ENCODE results near the gene DDX51. TPM values are rescaled to one million over a fixed set of nuclear protein-coding genes. Genes with fewer than 3 reads are reported as not detected.

DDX51 gene
- total RNA-seq, 1 experiment from 2014 or later: 12.5 TPM

- no peak overlapping the region for H3K27ac ChIP-seq
- H3K4me1 ChIP-seq: no peaks in the 10 kb centered on the region
- 0 out of 2 replicates have a peak, but pooled peaks cover 3% of the 10 kb centered on the region for H3K27me3 ChIP-seq
- H3K36me3 ChIP-seq: no peaks in the 10 kb centered on the region
- H3K4me3 ChIP-seq: no peak overlapping the region
- no peak for DNase-seq
- no peaks in the 10 kb centered on the region for H3K9me3 ChIP-seq (replicated peaks)
Observed at GRCh38 chr12:132182711-132183365, 38.7 kb upstream of the DDX51 start.

DNA sequence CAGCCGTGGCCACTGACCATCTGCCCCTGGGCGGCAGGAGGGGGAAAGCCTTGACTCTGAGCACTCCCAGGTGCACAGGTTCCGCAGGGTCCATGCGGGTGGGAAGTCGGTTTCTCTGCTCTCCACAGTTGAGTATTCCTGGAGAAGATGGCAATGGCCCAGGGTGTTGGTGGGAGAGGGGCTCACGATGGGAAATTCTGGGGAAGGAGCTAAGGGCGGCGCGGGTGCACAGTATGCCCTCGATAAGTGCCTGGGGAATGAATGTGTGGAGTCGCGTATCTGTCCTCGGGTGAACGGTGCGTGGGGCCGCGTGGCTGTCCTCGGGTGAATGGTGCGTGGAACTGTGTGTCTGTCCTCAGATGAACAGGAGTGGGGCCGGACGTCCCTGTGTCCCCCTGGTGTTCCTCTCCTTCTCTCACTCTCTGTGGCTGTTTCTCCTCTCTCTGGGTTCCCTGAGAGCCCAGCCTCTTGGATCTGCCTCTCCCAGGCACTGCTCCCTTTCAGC, 38.1 kb upstream of the DDX51 start:
- H3K36me3 ChIP-seq: no peaks in the 10 kb centered on the region
- H3K27me3 ChIP-seq: 0 out of 2 replicates have a peak, but pooled peaks cover 3% of the 10 kb centered on the region
- H3K4me1 ChIP-seq: no peaks in the 10 kb centered on the region
- H3K4me3 ChIP-seq: no peak overlapping the region
- no peak overlapping the region for H3K27ac ChIP-seq
- DNase-seq: no peak
- no peaks in the 10 kb centered on the region for H3K9me3 ChIP-seq (replicated peaks)

- Histone ChIP-seq H3K27ac (no peak overlapping the region), H3K27me3 (peaks cover 3% of the 10 kb centered on the region; the same call in 1 of the 2 replicates)
Observed at GRCh38 chr12:132181570-132182200, 37.6 kb upstream of the DDX51 start.

GRCh38 chr12:132180648-132181546, 36.8 kb upstream of the DDX51 start:
- DNase-seq: no peak
- Histone ChIP-seq H3K27me3 (peaks cover 3% of the 10 kb centered on the region; the same call in 1 of the 2 replicates), H3K9me3 (replicated peaks) (no peaks in the 10 kb centered on the region), H3K27ac (no peak overlapping the region), H3K4me3 (no peak overlapping the region), H3K4me1 (no peaks in the 10 kb centered on the region), H3K36me3 (no peaks in the 10 kb centered on the region)

More at GRCh38 chr12:132181570-132182200, 37.6 kb upstream of the DDX51 start:
- H3K4me1 ChIP-seq: no peaks in the 10 kb centered on the region
- no peak for DNase-seq
- no peak overlapping the region for H3K4me3 ChIP-seq
- no peaks in the 10 kb centered on the region for H3K9me3 ChIP-seq (replicated peaks)
- no peaks in the 10 kb centered on the region for H3K36me3 ChIP-seq

GRCh38 chr12:132179431-132180362, 35.6 kb upstream of the DDX51 start:
- Histone ChIP-seq H3K9me3 (replicated peaks) (no peaks in the 10 kb centered on the region), H3K27ac (no peak overlapping the region), H3K4me3 (no peak overlapping the region), H3K27me3 (peaks cover 3% of the 10 kb centered on the region; the same call in 1 of the 2 replicates), H3K36me3 (no peaks in the 10 kb centered on the region), H3K4me1 (no peaks in the 10 kb centered on the region)
- DNase-seq: no peak

DNA sequence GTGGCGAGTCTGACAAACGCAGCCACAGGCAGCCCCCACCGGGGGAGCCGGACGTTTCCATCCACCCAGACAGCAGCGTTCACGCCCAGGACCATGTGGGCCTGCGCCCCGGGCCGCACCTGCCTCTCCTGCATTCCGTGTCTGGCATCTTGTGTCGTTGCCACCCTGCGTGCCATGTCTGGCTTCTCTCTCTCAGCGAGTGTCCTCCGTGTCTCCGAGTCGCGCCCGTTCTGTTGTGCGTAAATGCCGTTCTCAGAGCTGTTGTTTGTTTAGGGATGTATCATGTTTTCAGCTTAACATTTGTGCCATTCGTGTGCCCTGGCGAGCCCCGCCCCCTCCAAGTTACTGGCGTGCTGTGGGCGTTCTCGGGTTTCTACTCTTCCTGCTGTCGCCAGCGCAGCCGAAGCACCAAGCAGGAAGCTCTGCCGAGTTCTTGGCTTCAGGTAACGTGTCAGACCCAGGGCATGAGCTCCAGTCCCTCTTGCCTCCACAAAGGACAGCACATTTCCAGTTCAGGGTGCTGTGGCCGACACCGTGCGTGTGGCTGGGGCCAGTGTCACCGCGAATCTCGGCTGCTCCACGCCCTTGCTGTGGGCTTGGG, 34.8 kb upstream of the DDX51 start:
- Histone ChIP-seq H3K27ac (no peak overlapping the region), H3K27me3 (peaks cover 3% of the 10 kb centered on the region; the same call in 1 of the 2 replicates), H3K9me3 (replicated peaks) (no peaks in the 10 kb centered on the region), H3K4me1 (no peaks in the 10 kb centered on the region), H3K36me3 (no peaks in the 10 kb centered on the region), H3K4me3 (no peak overlapping the region)
- DNase-seq: no peak

- Histone ChIP-seq H3K9me3 (replicated peaks) (no peaks in the 10 kb centered on the region), H3K27me3 (peaks cover 3% of the 10 kb centered on the region; the same call in 1 of the 2 replicates), H3K4me3 (no peak overlapping the region), H3K36me3 (no peaks in the 10 kb centered on the region), H3K27ac (no peak overlapping the region), H3K4me1 (no peaks in the 10 kb centered on the region)
- no peak for DNase-seq
Observed at GRCh38 chr12:132178316-132178715, 34.2 kb upstream of the DDX51 start.

DNA sequence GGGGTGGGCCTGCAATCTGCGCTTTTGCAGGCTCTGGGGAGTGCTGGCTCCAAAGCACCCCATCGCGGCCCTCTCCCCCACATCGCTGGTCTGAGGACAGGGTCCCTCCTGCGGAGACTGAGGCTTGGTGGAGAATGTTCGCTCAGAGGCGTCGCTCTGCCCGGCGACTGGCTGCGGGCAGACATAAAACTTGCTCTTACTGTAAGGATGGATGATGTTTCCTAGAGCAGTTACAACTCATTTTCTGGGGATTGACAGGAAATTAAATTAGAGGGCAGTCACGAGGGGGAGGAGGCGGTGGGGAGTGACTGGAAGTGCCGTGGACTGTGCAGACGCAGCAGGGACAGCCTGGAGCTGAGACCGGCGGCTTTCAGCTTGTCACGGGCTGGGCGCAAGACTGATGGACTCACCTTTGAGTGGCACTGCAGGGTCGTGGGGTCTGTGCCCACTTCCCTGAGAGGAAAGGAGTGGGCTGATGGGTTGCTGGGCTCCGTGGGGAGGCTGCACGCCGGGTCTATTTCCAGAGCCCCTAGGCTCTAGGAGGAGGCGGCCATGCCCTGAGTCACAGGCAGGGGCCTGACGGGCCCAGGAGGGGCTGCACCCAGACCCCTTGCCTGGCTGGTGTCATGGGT, 32.9 kb upstream of the DDX51 start:
- DNase-seq: no peak
- Histone ChIP-seq H3K36me3 (no peaks in the 10 kb centered on the region), H3K9me3 (replicated peaks) (no peaks in the 10 kb centered on the region), H3K27ac (no peak overlapping the region), H3K4me3 (no peak overlapping the region), H3K27me3 (peaks cover 6% of the 10 kb centered on the region; the same call in 1 of the 2 replicates), H3K4me1 (no peaks in the 10 kb centered on the region)

DNA sequence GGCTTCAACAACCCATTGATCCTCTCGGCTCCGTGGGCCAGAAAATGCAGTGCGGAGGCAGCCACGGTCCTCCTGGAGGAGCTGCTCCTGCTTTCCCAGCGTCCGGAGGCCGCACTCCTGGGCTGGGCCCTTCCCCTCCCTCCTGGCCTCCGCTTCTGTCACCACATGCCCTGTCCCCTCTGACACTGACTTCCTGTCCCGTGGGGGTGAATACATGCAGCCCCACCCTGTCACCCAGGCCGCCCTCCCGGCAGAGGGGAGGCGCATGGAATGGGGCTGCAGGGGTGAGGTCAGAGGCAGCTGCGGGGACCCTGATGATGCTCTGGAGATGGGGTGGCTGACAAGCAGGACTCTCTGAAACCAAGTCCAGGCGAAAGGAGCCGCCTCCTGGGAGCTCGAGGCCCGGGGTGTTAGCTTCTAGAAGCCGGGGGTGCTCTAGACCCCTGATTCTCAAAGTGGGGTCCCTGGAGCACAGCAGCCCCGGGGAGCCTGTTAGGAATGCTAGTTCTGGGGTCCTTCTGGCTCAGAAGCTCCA, 32.3 kb upstream of the DDX51 start:
- Histone ChIP-seq H3K36me3 (no peaks in the 10 kb centered on the region), H3K27ac (no peak overlapping the region), H3K4me3 (no peak overlapping the region), H3K27me3 (peaks cover 9% of the 10 kb centered on the region; the same call in 1 of the 2 replicates), H3K4me1 (no peaks in the 10 kb centered on the region), H3K9me3 (replicated peaks) (no peaks in the 10 kb centered on the region)
- no peak for DNase-seq

- no peaks in the 10 kb centered on the region for H3K9me3 ChIP-seq (replicated peaks)
- peaks cover 10% of the 10 kb centered on the region; the same call in 1 of the 2 replicates for H3K27me3 ChIP-seq
- H3K4me3 ChIP-seq: no peak overlapping the region
- H3K36me3 ChIP-seq: no peaks in the 10 kb centered on the region
- H3K4me1 ChIP-seq: no peaks in the 10 kb centered on the region
- no peak for DNase-seq
- no peak overlapping the region for H3K27ac ChIP-seq
Observed at GRCh38 chr12:132175496-132176384, 31.6 kb upstream of the DDX51 start.

DNA sequence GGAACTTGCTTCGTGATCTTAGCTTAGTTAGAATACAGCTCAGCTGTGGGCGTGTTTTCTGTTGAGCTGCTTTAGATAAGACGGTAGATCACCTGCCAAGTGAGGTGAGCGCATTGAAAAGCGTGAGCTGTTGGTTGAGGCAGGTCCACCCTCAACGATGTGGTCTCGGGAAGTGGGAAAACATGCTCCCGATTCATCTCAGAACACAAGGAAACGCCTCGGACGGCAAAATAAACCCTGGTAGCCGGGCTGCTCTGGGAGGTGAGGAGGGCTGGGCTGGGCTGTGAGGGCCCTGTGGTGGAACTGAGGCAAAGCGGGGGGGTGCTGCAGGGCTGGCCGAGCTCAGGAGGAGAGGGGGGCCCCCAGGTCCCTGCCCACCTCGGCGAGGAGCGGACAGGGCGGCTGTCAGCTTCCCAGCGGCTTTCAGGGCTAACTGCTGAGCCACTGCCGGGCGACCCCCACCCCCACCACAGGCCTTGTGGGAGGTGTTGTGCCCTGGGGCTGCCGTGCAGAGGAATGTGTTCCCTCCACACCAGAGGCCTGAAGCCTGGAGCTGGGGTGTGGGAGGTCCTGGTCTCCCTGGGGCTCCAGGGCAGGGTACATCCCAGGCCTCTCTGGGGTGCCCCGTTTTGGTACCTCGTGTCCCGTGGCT, 30.8 kb upstream of the DDX51 start:
- no peaks in the 10 kb centered on the region for H3K9me3 ChIP-seq (replicated peaks)
- no peak for DNase-seq
- H3K4me1 ChIP-seq: no peaks in the 10 kb centered on the region
- H3K27ac ChIP-seq: no peak overlapping the region
- no peaks in the 10 kb centered on the region for H3K36me3 ChIP-seq
- peaks cover 10% of the 10 kb centered on the region; the same call in 1 of the 2 replicates for H3K27me3 ChIP-seq
- H3K4me3 ChIP-seq: no peak overlapping the region

Measured in SJCRH30 (cell line).